ENCODE data around the gene BAHCC1. TPM values are rescaled to one million over a fixed set of nuclear protein-coding genes. Genes with fewer than 3 reads are reported as not detected.

The BAHCC1 gene
- polyA plus RNA-seq, 1 donor from 2014 or later, result 14.2 TPM

DNA sequence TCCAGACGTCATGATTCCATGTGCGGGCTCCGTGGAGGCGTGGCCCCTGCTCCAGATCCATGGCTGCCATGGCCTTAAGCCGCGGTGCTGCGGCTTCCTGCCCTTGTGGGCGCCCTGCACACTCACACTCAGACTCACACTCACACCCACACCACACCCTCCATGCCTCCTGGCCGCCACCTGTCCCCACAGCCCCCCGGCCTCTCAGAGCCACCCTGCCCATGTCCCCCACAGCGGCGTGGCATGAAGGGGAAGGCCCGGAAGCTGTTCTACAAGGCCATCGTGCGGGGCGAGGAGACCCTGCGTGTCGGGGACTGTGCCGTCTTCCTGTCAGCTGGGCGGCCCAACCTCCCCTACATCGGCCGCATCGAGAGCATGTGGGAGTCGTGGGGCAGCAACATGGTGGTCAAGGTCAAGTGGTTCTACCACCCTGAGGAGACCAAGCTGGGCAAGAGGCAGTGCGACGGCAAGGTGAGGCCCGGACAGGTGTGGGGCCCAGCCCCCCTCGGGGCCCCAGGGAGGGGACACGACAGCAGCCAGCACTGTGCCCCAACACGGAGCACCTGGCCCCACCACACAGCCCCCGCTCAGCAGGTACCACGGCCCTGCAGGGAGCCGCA, 67.4 kb downstream of the BAHCC1 start:
- Histone ChIP-seq H3K9me3 (ENCODE audit: low read length) (no peaks in the 10 kb centered on the region), H3K79me2 (replicated peaks; ENCODE audit: insufficient read depth, low read length) (no peaks in the 10 kb centered on the region), H3K36me3 (ENCODE audit: insufficient read depth, low read length) (no peaks in the 10 kb centered on the region), H2AFZ (ENCODE audit: low read depth, low read length) (no peak overlapping the region), H3K27me3 (ENCODE audit: insufficient read depth, low read depth, low read length) (no peaks in the 10 kb centered on the region), H3K9ac (ENCODE audit: low read length) (no peak overlapping the region), H4K20me1 (ENCODE audit: insufficient read depth) (no peaks in the 10 kb centered on the region), H3K4me3 (ENCODE audit: low read length) (no peak overlapping the region), H3K9me2 (ENCODE audit: insufficient read depth, low read length) (no peaks in the 10 kb centered on the region), H3K4me2 (ENCODE audit: low read length) (no peak overlapping the region), H3F3A (ENCODE audit: insufficient read depth, low read length, poor library complexity, severe bottlenecking) (no peaks in the 10 kb centered on the region), H3K27ac (ENCODE audit: low read length) (no peak overlapping the region)
- TF ChIP-seq EP300 (conservative IDR thresholded peaks at IDR 0.05; ENCODE audit: poor library complexity, severe bottlenecking) (no peak), TAF1 (IDR thresholded peaks at IDR 0.05; ENCODE audit: low read depth) (no peak), EZH2 (IDR thresholded peaks at IDR 0.05; ENCODE audit: borderline replicate concordance, insufficient read depth, low read length, poor library complexity, severe bottlenecking) (no peak), RAD21 (conservative IDR thresholded peaks at IDR 0.05) (no peak), MXI1 (conservative IDR thresholded peaks at IDR 0.05; ENCODE audit: poor library complexity, severe bottlenecking) (no peak), SMC3 (conservative IDR thresholded peaks at IDR 0.05; ENCODE audit: poor library complexity) (no peak), REST (IDR thresholded peaks at IDR 0.05; ENCODE audit: borderline replicate concordance) (no peak), POLR2AphosphoS5 (IDR thresholded peaks at IDR 0.05) (no peak), CTCF (IDR thresholded peaks at IDR 0.05; ENCODE audit: poor library complexity, severe bottlenecking) (no peak)

DNA sequence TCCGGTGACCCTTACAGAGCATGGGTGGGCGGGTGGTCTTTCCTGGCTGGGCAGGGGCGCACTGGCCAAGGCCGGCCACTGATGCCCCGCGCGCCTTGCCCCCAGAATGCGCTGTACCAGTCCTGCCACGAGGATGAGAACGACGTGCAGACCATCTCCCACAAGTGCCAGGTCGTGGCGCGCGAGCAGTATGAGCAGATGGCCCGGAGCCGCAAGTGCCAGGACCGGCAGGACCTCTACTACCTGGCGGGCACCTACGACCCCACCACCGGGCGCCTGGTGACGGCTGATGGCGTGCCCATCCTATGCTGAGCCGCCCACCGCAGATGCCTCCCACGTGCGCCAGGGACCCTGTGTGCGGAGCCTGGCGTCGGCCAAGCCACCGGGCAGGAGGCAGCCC, 68.2 kb downstream of the BAHCC1 start:
- TF ChIP-seq MXI1 (conservative IDR thresholded peaks at IDR 0.05; ENCODE audit: poor library complexity, severe bottlenecking) (no peak), REST (IDR thresholded peaks at IDR 0.05; ENCODE audit: borderline replicate concordance) (no peak), SMC3 (conservative IDR thresholded peaks at IDR 0.05; ENCODE audit: poor library complexity) (no peak), RAD21 (conservative IDR thresholded peaks at IDR 0.05) (no peak), EZH2 (IDR thresholded peaks at IDR 0.05; ENCODE audit: borderline replicate concordance, insufficient read depth, low read length, poor library complexity, severe bottlenecking) (no peak), TAF1 (IDR thresholded peaks at IDR 0.05; ENCODE audit: low read depth) (no peak), CTCF (IDR thresholded peaks at IDR 0.05; ENCODE audit: poor library complexity, severe bottlenecking) (no peak), EP300 (conservative IDR thresholded peaks at IDR 0.05; ENCODE audit: poor library complexity, severe bottlenecking) (no peak)
- no peaks in the 10 kb centered on the region for H3F3A ChIP-seq (ENCODE audit: insufficient read depth, low read length, poor library complexity, severe bottlenecking)
- H3K27ac ChIP-seq (ENCODE audit: low read length), result no peak overlapping the region
- H4K20me1 ChIP-seq (ENCODE audit: insufficient read depth), result no peaks in the 10 kb centered on the region
- H3K36me3 ChIP-seq (ENCODE audit: insufficient read depth, low read length), result no peaks in the 10 kb centered on the region
- no peak overlapping the region for H3K9ac ChIP-seq (ENCODE audit: low read length)
- no peaks in the 10 kb centered on the region for H3K9me2 ChIP-seq (ENCODE audit: insufficient read depth, low read length)
- no peaks in the 10 kb centered on the region for H3K27me3 ChIP-seq (ENCODE audit: insufficient read depth, low read depth, low read length)
- no peaks in the 10 kb centered on the region for H3K79me2 ChIP-seq (replicated peaks; ENCODE audit: insufficient read depth, low read length)
- H2AFZ ChIP-seq (ENCODE audit: low read depth, low read length), result no peak overlapping the region
- no peak overlapping the region for H3K4me2 ChIP-seq (ENCODE audit: low read length)
- no peak overlapping the region for H3K4me3 ChIP-seq (ENCODE audit: low read length)
- H3K9me3 ChIP-seq (ENCODE audit: low read length), result no peaks in the 10 kb centered on the region
